GM18867 (cell line): ENCODE data around the gene IGLL1.

ENCODE experiments used
- ATAC-seq: cut with Tn5 transposase; IDR thresholded peaks from one replicate; pipeline ENCODE4 v1.9.1; 2021; ENCODE audit warnings: mild to moderate bottlenecking, moderate library complexity; ENCODE audit not compliant: unreplicated experiment

IGLL1 gene

DNA sequence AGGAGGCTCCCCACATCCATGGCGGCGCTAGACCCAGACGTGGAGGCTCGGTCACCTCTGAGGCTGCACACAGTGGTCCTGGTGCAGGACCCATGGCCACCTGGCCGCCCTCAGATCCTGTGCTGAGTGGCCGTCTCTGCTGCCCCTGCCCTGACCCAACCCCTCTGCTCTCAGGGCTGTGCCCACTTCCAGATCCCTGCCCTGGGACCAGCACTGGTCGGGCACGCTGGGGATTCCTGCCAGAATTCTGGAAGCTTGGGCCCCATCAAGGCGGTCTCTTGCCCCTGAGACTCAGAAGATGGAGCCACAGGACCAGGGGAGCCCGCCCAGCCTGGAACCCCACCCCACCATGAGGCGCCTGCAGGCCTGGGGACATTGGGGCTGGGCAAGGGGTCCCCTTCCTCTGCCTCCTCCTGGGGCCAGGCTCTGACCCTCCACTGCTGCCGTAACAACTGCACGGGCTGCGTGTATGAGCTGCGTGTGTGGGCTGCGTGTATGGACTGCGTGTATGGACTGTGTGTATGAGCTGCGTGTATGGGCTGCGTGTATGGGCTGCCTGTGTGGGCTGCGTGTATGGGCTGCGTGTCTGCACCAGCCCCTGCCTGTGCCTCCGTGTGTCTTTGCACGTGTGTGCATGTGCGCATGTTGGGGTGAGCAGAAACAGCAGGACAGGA lies 48.7 kb downstream of the IGLL1 start:
- ATAC-seq, result no peak

DNA sequence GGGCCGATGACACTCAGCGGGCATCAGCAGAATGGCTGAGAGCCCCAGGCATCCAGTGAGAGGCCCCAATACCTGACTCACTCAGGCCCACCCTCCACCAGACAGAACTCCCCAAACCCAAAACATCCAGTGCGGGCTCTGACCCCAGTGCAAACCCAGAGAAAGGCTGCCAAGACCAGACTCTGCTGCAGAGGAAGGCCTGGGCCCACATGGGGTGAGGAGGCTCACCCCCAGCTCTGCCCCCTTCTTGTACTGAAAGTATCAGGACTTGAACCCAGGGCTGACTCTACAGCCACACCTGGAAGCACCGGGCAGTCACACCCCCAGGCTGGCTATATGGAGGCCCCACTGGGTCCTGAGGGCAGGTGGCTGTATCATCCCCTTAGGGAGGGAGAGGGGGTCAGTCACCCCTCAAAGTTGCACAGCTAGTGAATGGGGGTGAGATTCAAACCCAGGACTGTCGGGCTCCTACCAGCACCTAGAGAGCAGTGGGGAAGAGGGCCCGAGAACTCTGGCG lies 49.3 kb downstream of the IGLL1 start:
- no peak for ATAC-seq

DNA sequence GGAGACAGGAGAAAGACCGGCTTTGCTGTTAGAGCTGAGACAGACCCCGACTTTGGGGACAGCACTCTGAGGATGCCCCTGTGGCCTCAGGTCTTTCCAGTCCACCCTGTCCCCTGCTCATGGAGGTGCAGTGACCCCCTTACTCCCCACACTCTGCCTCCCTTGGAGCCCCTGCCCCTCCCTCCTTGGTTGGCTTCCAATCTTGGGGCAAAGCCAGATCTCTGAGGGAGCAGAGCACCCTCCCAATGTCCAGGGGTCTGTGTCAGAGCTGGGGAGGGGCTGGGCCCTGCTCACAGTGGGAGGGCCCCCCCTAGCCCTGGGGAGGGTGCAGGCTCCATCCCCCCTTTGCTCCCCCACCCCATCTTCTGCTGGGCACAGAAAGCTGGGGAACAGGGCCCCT lies 50.0 kb downstream of the IGLL1 start:
- no peak for ATAC-seq

DNA sequence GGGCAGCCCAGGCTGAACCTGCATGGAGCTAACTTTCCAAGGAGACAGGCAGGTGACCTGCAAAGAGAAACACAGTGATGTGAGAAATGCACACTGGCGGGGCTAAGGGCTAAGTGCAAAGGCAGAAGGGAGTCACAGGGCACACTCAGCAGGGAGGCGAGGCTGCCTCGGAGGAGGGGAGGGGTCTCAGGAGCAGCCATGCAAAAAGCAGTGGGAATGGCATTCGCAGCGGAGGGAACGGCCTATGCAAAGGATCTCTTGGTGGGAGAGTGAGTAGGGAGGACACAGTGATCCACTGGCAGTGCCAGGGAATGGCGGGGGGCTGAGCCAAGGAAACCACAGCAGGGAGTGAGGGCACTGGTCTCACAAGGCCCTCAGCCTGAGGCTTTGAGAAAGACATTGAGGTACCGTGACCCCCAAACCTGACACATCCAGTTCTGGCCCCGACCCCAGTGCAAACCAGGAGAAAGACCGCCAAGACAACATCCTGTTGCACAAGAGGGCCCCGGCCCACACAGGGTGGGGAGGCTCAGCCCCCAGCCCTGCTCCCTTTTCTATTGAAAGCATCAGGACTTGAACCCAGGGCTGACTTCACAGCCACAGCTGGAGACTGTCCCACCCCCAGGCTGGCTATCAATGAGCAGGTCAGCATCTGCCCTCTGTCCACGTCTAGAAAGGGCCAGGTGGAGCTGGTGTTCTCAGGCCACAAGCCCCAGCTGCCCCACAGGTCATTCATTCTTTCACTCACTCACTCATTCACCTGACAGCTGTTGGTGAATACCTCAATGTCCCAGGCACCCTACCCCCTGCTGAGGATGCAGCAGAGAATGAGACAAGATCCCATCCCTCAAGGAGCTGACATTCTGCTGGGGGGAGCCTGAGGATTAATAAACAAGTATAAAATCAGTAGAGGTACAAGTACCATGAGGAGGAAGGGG lies 50.7 kb downstream of the IGLL1 start:
- no peak for ATAC-seq

DNA sequence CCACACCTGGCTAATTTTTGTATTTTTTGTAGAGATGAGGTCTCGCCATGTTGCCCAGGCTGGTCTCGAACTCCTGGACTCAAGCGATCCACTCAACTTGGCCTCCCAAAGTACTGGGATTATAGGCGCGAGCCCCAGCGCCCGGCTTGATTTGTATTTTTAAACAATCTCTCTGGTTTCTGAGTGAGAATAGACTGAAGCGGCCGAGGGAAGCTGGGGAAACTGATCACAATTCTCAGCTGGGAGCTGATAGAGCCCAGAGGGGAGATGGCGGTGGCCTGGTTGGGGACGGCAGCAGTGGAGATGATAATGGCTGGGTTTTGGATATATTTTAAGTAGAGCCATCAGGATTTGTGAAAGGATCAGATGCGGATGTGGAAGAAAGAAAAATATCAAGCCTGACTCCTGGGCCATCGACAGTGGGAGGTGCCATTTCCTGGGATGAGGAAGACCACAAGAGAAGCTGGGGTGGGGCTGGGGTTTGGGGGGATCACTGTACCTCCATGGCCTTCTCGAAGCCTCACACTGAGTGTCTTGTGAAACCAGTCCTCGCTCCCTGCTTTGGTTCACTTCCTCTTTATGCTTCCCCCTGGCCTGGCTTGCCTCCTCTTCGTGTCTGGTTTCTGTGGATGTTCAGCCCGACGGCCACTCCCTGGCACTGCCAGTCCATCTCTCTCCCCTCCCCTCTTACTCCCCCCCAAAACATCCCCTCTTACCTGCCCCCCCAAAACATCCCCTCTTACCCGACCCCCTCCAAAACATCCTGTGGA lies 51.9 kb downstream of the IGLL1 start:
- no peak for ATAC-seq

DNA sequence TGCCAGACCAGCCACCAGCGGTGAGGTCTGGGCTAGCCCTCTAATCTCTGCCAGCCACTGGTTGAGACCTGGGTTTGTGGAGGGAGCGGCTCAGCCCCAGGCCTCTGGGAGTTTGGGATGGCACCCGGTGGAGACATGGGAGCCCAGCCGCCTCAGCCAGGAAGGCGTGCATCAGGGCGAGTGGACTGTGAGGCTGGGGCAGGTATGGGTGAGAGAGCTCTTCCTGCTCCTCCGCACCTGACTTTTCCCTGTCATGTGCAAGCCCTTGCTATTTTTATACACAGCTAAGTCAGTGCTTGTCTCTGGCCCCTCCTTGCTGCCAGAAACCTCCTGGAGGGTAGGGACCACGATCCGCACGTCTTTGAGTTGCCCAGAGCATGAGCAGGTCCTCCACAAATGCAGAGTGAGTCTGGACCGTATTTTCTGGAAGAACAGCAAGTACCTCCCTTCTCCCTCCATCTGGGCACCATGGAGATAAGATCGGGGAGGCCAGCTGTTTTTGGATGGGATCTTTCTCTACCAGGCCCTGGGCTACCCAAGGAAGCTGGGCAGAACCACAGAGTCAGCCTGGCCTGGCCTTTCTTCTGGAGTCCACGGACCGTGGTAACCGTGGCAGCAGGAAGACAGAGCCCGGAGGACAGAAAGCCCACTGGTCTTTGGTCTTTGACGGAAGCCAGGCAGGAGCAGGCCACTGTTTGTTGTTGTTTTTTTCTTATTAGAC lies 53.3 kb downstream of the IGLL1 start:
- ATAC-seq, result no peak

DNA sequence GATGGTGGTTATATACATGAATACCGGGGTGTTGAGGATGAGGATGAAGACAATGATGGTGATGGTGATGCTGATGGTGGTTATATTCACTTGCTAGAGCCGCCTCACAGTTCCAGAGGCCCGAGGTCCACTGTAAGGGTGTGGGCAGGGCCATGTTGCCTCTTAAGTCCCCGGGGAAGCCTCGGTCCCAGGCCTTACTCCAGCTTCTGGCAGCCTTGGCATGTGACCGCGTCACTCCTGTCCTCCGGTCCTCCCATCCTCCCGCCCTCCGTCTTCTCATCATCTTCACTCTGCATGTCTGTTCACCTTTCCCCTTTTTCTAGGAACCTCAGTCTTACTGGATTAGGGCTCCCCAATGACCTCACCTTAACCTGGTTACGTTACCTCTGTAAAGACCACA lies 54.6 kb downstream of the IGLL1 start:
- ATAC-seq, result no peak

DNA sequence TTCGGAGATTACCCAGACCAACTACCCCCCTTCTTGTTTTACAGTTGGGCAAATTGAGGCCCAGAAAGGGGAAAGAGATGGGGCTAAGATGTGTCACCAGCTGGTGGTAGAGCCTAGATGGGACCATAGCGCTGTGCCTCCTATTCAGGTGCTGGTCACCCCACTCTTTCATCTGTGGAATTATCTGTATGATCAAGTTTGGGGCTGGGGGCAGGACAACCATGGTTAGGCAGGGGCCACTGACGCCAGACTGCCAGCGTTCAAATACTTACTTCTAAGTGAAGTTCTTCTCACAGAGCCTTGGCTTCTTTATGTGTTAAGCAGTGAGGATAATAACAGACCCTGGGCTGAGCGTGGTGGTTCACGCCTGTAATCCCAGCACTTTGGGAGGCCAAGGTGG lies 55.9 kb downstream of the IGLL1 start:
- ATAC-seq, result no peak

DNA sequence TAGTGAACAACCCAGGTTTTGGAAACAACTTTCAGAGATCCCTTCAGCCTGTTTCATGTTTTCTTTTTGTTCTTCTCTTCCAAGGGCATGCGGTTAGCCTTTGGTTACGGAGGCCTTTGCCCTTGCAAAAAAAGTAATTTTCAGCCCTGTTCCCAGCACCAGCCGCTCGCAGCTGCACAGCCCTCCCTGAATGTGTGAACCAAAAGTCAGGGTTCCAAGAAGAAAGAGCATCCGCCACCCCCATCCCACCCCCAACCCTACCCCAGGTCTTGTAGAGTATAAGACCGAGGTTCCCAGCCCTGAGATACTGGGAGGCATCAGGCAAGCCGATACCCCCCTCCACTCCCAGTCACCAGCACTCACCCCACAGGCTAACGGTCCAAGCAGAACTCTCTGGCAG lies 56.4 kb downstream of the IGLL1 start:
- ATAC-seq, result no peak
